HUES6 (cell line): ENCODE data around the gene MAPRE3.
"Not testable (repeated sequence)": the region's sequence is repeated elsewhere in the genome, so short reads cannot be mapped to it uniquely, and the experiment has no call there.

Source experiments
- H3K27ac ChIP-seq: 2 replicates; pipeline ENCODE4 v1.7.0; 2013; ENCODE audit warnings: low read depth, mild to moderate bottlenecking, low read length, inconsistent platforms
- H3K27me3 ChIP-seq: 2 replicates; pipeline ENCODE4 v1.6.1; 2013; ENCODE audit warnings: low read length; ENCODE audit not compliant: control insufficient read depth, insufficient read depth
- H3K36me3 ChIP-seq: 2 replicates; pipeline ENCODE4 v1.6.1; 2013; ENCODE audit warnings: low read length; ENCODE audit not compliant: control insufficient read depth, insufficient read depth
- H3K4me1 ChIP-seq: 2 replicates; pipeline ENCODE4 v1.6.1; 2013; ENCODE audit warnings: low read length; ENCODE audit not compliant: control insufficient read depth, insufficient read depth
- H3K4me3 ChIP-seq: 2 replicates; pipeline ENCODE4 v1.5.1; 2013; ENCODE audit warnings: low read depth, low read length
- H3K9ac ChIP-seq: one replicate; pipeline ENCODE4 v1.6.1; 2013; ENCODE audit warnings: mild to moderate bottlenecking, low read length
- H3K9me3 ChIP-seq: 2 replicates; pipeline ENCODE4 v1.6.1; 2013; ENCODE audit warnings: low read depth, low read length; ENCODE audit not compliant: control insufficient read depth, insufficient read depth

MAPRE3 gene

GRCh38 chr2:26970244-26970927 lies at the start of gene MAPRE3:
Gene MAPRE3 (plus strand): TSS chr2:26970637. CDS start chr2:27022219, 51,582 bp downstream.
- Histone ChIP-seq H3K9me3 (no peaks in the 10 kb centered on the region), H3K36me3 (no peaks in the 10 kb centered on the region), H3K27ac (no peak within 1 kb of the TSS), H3K4me3 (peak within 1 kb of the TSS; percentile 65), H3K4me1 (no peaks in the 10 kb centered on the region; the same call in 1 of the 2 replicates), H3K27me3 (peaks cover 47% of the 10 kb centered on the region), H3K9ac (peak within 1 kb of the TSS; percentile 14)

- Histone ChIP-seq H3K9ac (no peak overlapping the region), H3K4me1 (peaks cover 13% of the 10 kb centered on the region), H3K36me3 (no peaks in the 10 kb centered on the region), H3K27me3 (no peaks in the 10 kb centered on the region), H3K9me3 (no peaks in the 10 kb centered on the region), H3K27ac (no peak overlapping the region), H3K4me3 (no peak overlapping the region)
Observed at GRCh38 chr2:26921323-26921722, 49.1 kb upstream of the MAPRE3 start.

DNA sequence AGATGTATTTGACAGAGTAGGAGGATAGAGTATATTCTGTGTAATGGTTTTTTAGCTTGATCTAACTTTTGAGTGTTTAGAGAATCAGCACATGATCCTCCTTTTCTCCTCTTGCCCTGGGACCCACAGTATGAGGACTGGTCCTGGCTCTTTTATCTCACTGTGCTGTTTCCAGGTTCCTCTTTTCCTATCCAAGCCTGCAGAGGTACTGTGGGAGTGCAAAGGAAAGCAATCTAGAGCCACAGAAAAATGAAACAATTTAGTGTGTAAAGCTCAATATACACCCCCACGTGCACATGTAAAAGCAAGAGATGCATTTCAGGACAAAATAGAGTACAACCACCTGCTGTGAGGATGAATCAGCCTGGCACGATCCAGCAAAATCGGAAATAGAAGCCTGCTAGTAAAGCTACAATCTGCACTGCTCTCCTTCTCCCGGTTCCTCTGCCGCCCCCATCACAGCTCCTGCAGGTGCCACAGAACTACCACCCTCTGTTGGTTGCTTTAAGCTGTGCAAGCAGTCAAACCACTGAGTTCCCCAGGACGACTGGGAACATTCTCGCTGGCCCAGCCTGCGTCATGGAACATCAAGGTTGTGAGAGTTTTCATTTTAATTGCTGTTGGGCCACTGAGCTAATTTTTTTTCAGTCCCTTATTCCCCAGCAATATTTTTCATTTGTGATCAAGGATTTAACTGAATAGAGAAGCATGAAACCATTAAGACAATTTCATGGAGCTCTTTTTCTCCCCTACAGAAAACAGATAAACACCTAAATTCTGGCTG lies 47.8 kb upstream of the MAPRE3 start:
- H3K36me3 ChIP-seq, result no peaks in the 10 kb centered on the region
- H3K4me1 ChIP-seq, result peaks cover 13% of the 10 kb centered on the region
- H3K9me3 ChIP-seq, result no peaks in the 10 kb centered on the region
- H3K27ac ChIP-seq, result no peak overlapping the region
- H3K9ac ChIP-seq, result no peak overlapping the region
- H3K27me3 ChIP-seq, result no peaks in the 10 kb centered on the region
- H3K4me3 ChIP-seq, result no peak overlapping the region

- peaks cover 13% of the 10 kb centered on the region for H3K4me1 ChIP-seq
- not testable (repeated sequence) for H3K9me3 ChIP-seq, H3K27me3 ChIP-seq, H3K27ac ChIP-seq, H3K9ac ChIP-seq, H3K36me3 ChIP-seq, H3K4me3 ChIP-seq
Observed at GRCh38 chr2:26923189-26923466, 47.3 kb upstream of the MAPRE3 start.

- Histone ChIP-seq H3K9ac (no peak overlapping the region), H3K9me3 (no peaks in the 10 kb centered on the region), H3K27me3 (no peaks in the 10 kb centered on the region)
Observed at GRCh38 chr2:26924731-26925099, 45.7 kb upstream of the MAPRE3 start.

GRCh38 chr2:26925100-26925791 lies 45.2 kb upstream of the MAPRE3 start:
- Histone ChIP-seq H3K27ac (no peak overlapping the region), H3K36me3 (no peaks in the 10 kb centered on the region), H3K4me1 (peaks cover 13% of the 10 kb centered on the region), H3K4me3 (no peak overlapping the region), H3K9ac (no peak overlapping the region), H3K27me3 (no peaks in the 10 kb centered on the region), H3K9me3 (no peaks in the 10 kb centered on the region)

More at GRCh38 chr2:26924731-26925099, 45.7 kb upstream of the MAPRE3 start:
- Histone ChIP-seq H3K27ac (no peak overlapping the region), H3K36me3 (no peaks in the 10 kb centered on the region), H3K4me3 (no peak overlapping the region), H3K4me1 (peaks cover 13% of the 10 kb centered on the region)

DNA sequence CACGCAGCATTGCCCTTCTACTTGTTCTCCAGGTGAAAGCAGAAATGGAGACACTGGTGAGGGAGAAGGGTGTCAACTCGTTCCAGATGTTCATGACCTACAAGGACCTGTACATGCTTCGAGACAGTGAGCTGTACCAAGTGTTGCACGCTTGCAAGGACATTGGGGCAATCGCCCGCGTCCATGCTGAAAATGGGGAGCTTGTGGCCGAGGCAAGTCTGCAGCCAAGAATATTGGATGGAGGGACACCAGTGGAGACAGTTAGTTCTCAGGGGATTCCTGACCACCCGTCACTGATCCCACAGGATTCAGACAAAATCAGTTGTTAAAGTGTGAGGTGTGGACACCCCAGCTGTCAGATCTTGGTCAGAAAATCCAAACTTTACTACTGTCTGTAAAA lies 43.2 kb upstream of the MAPRE3 start:
- Histone ChIP-seq H3K4me3 (no peak overlapping the region), H3K9ac (no peak overlapping the region), H3K27me3 (no peaks in the 10 kb centered on the region; the same call in 1 of the 2 replicates), H3K4me1 (peaks cover 13% of the 10 kb centered on the region), H3K36me3 (no peaks in the 10 kb centered on the region), H3K27ac (no peak overlapping the region), H3K9me3 (no peaks in the 10 kb centered on the region)

DNA sequence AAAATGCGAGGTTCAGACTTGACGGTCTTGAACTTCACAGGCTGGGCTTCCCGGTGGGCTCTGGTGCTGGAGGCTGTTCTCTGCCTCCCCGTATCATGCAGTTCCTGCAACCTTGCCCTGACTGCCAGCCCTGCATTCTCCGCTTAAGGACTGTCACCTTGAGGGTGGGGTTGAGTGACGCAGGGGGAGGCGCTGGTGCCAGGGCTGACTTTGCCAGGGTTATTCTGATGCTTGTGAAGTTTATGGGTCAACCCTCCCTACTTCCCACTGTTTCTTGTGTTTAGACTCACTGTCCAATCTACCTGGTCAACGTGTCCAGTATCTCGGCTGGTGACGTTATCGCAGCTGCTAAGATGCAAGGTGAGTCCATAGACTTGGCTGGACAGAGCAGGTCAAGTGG lies 37.5 kb upstream of the MAPRE3 start:
- H3K4me3 ChIP-seq, result no peak overlapping the region
- H3K36me3 ChIP-seq, result no peaks in the 10 kb centered on the region
- H3K27ac ChIP-seq, result no peak overlapping the region
- H3K4me1 ChIP-seq, result no peaks in the 10 kb centered on the region
- no peaks in the 10 kb centered on the region for H3K9me3 ChIP-seq
- no peaks in the 10 kb centered on the region; the same call in 1 of the 2 replicates for H3K27me3 ChIP-seq
- H3K9ac ChIP-seq, result no peak overlapping the region

DNA sequence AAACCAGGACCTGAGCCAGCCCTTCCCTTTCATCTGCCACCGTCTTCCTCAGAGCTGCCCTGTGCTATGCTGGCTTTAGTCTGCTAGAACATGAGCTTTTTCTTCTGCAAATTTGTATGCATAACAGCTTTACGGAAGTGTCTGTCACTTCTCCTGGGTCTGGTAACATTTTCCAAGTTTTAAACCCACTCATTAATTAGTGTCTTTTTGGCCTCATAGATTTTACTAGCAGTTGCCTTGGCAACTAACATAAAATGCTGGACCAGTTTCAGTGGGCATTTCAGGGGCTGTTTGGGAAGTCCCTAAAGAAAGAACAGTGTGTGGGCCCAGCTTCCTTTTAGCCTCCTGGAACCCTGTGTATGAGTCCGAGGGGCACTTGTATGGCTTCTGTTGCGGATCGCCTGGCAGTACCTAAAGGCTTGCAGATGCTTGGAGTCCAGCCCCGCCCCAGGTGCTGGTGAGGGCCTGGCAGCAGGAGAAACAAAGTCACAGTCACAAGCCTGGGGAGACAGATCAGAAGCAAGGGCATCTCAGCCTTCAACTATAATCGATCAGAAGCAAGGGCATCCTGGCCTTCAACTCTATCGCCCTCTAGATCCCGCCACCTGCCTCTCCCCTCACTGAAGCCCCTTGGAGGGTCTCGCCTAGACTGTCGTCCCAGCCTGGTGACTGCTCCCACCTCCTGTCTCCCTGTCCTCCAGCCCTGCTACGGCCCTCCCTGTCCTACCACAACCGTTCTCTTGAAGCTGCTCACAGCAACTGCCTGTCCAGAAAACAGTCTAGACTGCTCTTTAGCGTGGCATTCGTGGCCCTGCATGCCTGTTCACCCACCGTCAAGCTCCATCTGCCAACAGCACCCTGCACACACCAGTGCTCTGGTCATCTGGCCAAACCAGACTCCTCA lies 36.8 kb upstream of the MAPRE3 start:
- no peak overlapping the region for H3K9ac ChIP-seq
- no peak overlapping the region for H3K4me3 ChIP-seq
- H3K36me3 ChIP-seq, result no peaks in the 10 kb centered on the region
- no peaks in the 10 kb centered on the region for H3K9me3 ChIP-seq
- H3K27ac ChIP-seq, result no peak overlapping the region
- no peaks in the 10 kb centered on the region; the same call in 1 of the 2 replicates for H3K27me3 ChIP-seq
- H3K4me1 ChIP-seq, result no peaks in the 10 kb centered on the region

DNA sequence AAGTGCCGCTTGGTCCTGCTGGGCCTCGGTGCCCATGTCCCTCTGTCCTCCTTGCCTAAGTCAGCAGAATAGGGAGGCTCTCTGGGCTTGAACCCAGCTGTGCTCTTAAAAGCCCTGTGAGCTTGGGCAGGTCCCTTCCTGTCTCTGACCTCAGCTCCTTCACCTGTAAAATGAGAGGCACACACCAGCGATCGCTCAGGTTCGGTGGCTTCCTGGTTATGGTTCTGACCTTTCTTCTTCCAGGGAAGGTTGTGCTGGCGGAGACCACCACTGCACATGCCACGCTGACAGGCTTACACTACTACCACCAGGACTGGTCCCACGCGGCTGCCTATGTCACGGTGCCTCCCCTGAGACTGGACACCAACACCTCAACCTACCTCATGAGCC lies 36.1 kb upstream of the MAPRE3 start:
- H3K36me3 ChIP-seq, result no peaks in the 10 kb centered on the region

More for the DNA sequence above, 36.1 kb upstream of the MAPRE3 start:
- Histone ChIP-seq H3K27ac (no peak overlapping the region), H3K4me1 (no peaks in the 10 kb centered on the region), H3K9ac (no peak overlapping the region), H3K9me3 (no peaks in the 10 kb centered on the region), H3K27me3 (no peaks in the 10 kb centered on the region; the same call in 1 of the 2 replicates), H3K4me3 (no peak overlapping the region)
